ENCODE data around the gene EIF5AL1.
"Not testable (repeated sequence)": the region's sequence is repeated elsewhere in the genome, so short reads cannot be mapped to it uniquely, and the experiment has no call there.

Gene EIF5AL1

DNA sequence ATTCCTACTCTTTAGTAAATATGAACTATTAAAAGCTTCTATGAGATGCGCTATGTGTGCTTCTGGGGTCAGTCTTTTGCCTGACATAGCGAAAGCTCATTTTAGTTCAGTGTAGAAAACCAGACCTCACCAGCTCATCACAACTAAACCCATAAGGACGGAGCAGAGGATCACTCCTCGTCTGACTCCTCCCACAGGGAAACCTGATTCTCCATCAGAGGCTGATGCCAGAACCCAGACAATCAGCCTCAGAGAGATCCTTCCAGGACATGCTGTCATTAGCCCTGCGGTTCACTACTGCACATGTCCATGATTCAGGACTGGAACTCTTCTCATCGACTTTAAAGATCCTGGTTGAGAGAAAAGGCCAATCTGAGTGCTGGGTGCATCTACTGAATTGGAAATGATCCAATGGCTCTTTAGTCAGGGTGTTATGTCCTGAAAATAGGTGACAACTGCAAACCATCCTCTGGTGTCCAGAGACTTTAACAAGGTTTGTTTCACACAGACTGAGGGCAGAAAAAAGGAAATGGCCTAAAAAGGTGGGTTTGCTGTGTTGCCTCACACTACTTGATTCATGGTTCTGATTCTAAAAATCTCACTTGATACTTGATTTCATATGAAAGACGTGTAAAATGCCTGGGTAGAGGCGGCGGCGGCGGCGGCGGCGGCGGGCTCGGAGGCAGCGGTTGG, at the start of gene EIF5AL1:
EIF5AL1 (plus strand) TSS at position 643 of the 693 bp plus-strand sequence. CDS start 117 bp downstream, outside the sequence.
- not testable (repeated sequence) for DNase-seq (ENCODE audit: low read depth, low spot score); H3K27ac ChIP-seq

DNA sequence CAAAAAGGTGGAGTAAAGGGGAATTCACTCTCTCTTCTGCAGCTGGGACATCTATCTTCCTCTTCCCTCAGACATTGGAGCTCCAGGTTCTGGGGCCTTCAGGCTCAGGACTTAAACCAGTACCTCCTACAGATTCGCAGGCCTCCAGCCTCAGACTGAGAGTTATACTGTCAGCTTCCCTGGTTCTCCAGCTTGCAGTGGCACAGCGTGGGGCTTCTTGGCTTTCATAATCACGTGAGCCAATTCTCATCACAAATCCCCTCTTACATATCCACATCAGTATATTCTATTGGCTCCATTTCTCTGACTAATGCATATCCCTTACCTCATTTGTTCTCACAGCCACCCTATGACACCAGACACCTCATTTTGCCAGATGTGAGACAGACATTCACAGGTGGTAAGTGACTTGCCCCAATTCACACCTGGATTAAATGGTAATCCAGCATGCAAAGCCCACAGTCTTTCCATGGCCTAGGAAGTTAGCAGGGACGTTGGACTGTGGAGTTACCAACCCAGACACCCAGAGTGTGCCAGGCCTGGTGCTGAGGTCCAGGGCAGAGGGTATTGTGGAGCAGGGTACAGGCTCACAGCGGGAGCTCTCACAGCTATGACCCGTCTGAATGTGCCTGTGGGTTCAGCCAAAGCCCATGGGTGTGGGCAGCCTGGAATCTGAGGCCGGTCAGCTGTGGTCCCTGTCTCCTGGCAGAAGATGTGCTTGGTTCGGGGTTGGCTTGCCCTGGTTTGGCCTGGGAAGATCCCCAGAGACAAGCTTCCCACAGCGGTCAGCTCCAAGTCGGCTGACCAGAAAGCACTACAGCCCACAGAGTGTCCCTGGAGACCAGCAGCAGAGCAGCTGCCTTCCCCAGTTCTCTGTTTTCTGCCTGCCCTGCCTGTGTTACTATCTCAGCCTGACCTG, 48.5 kb upstream of the EIF5AL1 start:
- DNase-seq (ENCODE audit: low read depth, low spot score): no peak
- no peak overlapping the region for H3K27ac ChIP-seq

DNA sequence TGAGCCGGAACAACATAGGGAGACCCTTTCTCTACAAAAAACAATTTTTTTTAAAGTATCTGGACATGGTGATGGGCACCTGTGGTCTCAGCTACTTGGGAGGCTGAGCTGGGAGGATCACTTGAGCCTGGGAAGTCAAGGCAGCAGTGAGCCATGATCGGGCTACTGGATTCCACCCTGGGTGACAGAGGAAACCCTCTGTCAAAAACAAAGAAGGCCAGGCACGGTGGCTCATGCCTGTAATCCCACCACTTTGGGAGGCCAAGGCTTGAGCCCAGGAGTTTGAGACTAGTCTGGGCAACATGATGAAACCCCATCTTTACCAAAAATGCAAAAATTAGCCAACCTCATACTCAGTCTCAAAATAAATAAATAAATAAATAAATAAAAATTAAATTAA, 47.0 kb upstream of the EIF5AL1 start:
- no peak for DNase-seq (ENCODE audit: low read depth, low spot score)
- H3K27ac ChIP-seq: no peak overlapping the region

- H3K27ac ChIP-seq: no peak overlapping the region
- no peak for DNase-seq (ENCODE audit: low read depth, low spot score)
Measured at GRCh38 chr10:79468015-79468560, 44.2 kb upstream of the EIF5AL1 start.

DNA sequence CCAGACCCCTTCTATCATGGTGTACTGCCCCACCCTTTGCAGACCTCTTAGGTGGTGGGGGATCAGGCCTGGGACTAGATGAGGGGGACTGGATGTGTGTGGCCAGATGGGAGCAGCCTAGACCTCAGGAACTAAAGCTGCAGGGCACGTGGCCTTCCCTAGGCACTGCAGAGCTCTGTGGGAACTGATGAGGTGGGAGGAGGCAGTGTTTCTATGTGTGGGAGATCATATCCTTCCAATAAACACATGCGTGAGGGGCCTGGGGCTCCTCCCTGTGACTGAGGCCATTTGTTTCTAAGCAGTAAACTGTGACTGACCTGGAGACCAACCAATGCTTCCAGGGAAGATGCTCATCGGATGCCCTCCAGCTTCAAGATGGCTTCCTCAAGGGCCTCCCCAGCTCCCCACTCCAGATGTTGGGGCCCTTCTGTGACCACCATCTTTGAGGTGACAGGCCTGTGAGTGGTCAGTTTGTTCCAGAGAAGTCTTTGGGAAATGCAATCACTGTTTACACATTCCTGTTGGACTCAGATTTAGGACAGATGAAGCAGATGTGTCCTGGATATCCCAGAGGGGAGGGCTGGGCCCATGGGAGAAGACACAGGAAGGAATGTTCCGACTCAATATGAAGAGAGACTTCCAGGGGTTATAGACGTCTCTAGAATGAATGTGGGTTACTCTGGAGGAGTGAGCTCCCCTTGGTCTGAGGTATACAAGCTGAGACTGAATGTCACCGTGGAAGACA, 43.3 kb upstream of the EIF5AL1 start:
- H3K27ac ChIP-seq: no peak overlapping the region
- DNase-seq (ENCODE audit: low read depth, low spot score): no peak

GRCh38 chr10:79470096-79470495, 42.2 kb upstream of the EIF5AL1 start:
- no peak overlapping the region for H3K27ac ChIP-seq
- DNase-seq (ENCODE audit: low read depth, low spot score): no peak

DNA sequence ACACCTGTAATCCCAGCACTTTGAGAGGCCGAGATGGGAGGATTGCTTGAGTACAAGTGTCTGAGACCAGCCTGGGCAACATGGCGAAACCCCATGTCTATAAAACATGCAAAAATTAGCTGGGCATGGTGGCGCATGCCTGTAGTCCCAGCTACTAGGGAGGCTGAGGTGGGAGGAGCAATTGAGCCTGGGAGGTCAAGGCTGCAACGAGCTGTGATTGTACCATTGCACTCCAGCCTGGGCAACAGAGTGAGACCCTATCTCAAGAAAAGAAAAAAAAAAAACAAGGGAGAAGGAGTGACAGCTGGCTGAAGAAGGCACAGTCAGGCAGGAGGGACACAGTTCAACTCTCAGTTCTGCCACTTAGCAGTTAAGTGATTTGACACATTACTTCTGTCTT, 40.6 kb upstream of the EIF5AL1 start:
- no peak overlapping the region for H3K27ac ChIP-seq
- DNase-seq (ENCODE audit: low read depth, low spot score): no peak

GRCh38 chr10:79472449-79472848, 39.9 kb upstream of the EIF5AL1 start:
- no peak overlapping the region for H3K27ac ChIP-seq
- DNase-seq (ENCODE audit: low read depth, low spot score): no peak

- H3K27ac ChIP-seq: no peak overlapping the region
- no peak for DNase-seq (ENCODE audit: low read depth, low spot score)
Measured at GRCh38 chr10:79472951-79473350, 39.4 kb upstream of the EIF5AL1 start.

GRCh38 chr10:79473496-79474095, 38.7 kb upstream of the EIF5AL1 start:
- DNase-seq (ENCODE audit: low read depth, low spot score): no peak
- H3K27ac ChIP-seq: no peak overlapping the region

- no peak for DNase-seq (ENCODE audit: low read depth, low spot score)
- no peak overlapping the region for H3K27ac ChIP-seq
Measured at GRCh38 chr10:79475119-79475653, 37.1 kb upstream of the EIF5AL1 start.

- no peak overlapping the region for H3K27ac ChIP-seq
- DNase-seq (ENCODE audit: low read depth, low spot score): no peak
Measured at GRCh38 chr10:79475877-79476276, 36.5 kb upstream of the EIF5AL1 start.

- H3K27ac ChIP-seq: no peak overlapping the region
- DNase-seq (ENCODE audit: low read depth, low spot score): no peak
Measured at GRCh38 chr10:79476645-79477044, 35.7 kb upstream of the EIF5AL1 start.

- no peak for DNase-seq (ENCODE audit: low read depth, low spot score)
- H3K27ac ChIP-seq: no peak overlapping the region
Measured at GRCh38 chr10:79477456-79477855, 34.9 kb upstream of the EIF5AL1 start.

GRCh38 chr10:79479283-79479909, 32.9 kb upstream of the EIF5AL1 start:
- no peak for DNase-seq (ENCODE audit: low read depth, low spot score)
- H3K27ac ChIP-seq: no peak overlapping the region

DNA sequence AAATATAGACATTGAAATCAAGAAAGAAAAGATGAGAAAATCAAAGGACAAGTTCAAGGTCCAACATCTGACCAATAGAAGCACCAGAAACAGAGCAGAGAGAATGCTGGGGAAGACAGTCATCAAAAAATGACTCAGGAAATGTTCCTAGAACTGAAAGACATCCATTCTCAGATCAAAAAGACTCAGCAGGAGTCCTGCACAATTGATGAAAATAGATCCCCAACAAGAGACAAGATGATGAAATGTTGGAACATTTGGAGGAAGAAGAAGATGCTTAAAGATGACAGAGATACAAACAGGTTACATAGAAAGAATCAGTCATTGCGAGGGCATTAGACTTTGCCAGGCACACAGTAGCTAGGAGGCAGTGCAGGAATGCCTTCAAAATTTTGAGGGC, 30.0 kb upstream of the EIF5AL1 start:
- DNase-seq (ENCODE audit: low read depth, low spot score): no peak
- H3K27ac ChIP-seq: no peak overlapping the region

GRCh38 chr10:79482741-79483140, 29.6 kb upstream of the EIF5AL1 start:
- no peak for DNase-seq (ENCODE audit: low read depth, low spot score)
- no peak overlapping the region for H3K27ac ChIP-seq

- no peak for DNase-seq (ENCODE audit: low read depth, low spot score)
- no peak overlapping the region for H3K27ac ChIP-seq
Measured at GRCh38 chr10:79483299-79483698, 29.0 kb upstream of the EIF5AL1 start.

DNA sequence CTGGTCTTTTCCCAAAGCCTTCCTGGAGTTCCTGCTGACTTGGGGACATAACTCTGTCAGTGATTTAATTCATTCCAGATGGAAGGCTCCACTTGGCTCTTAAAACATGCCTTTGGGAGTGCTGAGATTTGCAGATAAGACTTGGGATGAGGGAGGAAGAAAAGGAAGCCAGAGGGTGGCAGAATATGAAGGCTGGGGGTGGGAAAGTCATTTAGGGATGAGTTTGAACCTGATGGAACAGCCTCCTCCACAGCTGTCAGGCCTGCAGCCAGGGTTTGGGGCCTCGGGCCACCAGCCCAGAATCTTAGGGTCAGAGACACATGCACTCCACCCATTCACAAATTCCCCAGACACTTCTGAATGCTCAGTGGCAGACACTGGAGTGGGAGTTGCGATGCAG, 28.4 kb upstream of the EIF5AL1 start:
- no peak for DNase-seq (ENCODE audit: low read depth, low spot score)
- H3K27ac ChIP-seq: no peak overlapping the region
